Measurements from ENCODE around the gene KIF1A. TPM values are rescaled to one million over a fixed set of nuclear protein-coding genes. Genes with fewer than 3 reads are reported as not detected.

The KIF1A gene
- total RNA-seq, 1 donor from 2014 or later, result 69.2 TPM

DNA sequence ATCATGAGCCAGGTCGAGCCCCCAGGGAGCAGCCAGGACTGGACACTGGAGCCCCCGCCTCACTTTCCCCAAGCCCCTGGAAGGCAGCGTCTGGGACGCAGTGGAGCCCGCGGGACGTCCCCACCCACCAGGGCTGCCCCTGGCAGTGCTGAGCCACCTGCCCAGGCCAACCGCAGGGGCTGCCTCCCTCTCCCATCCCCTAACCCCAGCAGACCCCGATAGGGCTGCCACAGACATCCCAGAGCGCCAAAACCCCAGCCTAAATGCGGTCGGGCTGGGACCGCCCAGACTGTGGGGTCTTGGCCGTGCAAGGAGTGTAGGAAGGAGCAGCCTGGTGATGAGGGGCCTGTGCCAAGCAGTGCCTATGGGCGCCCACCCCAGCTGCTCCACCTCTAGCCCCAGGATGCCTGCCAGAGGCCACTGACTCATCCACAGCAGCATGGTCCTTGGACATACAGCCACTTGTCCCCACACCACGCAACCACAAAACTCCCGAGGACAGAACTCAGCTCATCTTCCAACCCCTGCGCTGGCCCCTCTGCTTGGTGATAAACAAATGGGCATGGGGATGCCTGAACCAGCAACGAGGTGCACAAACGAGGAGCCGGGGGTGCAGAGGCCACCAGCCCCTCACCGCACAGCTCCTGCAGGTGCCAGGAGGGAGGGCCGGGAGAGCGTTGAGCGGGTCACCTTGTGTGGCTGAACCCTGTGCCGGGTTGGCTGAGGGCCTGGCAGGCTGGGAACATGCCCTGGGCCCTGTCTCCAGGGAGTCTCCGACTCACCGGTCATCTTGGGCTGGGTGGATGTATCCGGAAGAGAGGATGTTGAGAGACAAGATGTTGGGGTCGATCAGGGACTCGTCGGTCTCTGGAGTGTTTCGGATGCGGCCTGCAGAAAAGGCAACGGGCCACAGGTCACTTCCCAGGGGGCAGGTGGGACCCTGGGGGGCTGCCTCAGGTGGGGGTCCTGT lies 83.5 kb downstream of the KIF1A start:
- DNase-seq (ENCODE audit: low read depth), result no peak
- H3K4me3 ChIP-seq (ENCODE audit: low read depth, low read length), result no peak overlapping the region
- TF ChIP-seq, protein P1, sequence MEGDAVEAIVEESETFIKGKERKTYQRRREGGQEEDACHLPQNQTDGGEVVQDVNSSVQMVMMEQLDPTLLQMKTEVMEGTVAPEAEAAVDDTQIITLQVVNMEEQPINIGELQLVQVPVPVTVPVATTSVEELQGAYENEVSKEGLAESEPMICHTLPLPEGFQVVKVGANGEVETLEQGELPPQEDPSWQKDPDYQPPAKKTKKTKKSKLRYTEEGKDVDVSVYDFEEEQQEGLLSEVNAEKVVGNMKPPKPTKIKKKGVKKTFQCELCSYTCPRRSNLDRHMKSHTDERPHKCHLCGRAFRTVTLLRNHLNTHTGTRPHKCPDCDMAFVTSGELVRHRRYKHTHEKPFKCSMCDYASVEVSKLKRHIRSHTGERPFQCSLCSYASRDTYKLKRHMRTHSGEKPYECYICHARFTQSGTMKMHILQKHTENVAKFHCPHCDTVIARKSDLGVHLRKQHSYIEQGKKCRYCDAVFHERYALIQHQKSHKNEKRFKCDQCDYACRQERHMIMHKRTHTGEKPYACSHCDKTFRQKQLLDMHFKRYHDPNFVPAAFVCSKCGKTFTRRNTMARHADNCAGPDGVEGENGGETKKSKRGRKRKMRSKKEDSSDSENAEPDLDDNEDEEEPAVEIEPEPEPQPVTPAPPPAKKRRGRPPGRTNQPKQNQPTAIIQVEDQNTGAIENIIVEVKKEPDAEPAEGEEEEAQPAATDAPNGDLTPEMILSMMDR (conservative IDR thresholded peaks at IDR 0.05; ENCODE audit: low read depth, low read length), result no peak

DNA sequence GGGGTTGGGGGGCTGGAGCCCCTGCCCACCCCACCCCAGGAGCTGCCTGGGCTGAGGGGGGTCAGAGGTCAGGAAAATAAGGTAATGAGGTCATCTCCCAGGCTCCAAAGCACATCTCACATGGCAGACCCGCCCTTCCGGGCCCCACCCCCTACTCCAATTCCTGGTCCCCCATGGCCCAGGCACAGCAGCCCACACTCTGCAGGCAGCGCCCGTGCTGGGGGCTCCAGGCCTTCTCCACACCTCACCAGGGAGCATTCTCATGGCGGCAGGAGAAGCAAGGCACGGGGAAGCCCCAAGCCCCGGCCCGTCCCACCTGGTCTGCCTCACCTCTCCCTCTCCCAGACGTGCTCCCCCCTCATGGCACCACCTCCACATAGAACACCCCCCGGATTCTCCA lies 84.5 kb downstream of the KIF1A start:
- no peak overlapping the region for H3K4me3 ChIP-seq (ENCODE audit: low read depth, low read length)
- TF ChIP-seq, protein P1 (conservative IDR thresholded peaks at IDR 0.05; ENCODE audit: low read depth, low read length), result no peak
- no peak for DNase-seq (ENCODE audit: low read depth)

DNA sequence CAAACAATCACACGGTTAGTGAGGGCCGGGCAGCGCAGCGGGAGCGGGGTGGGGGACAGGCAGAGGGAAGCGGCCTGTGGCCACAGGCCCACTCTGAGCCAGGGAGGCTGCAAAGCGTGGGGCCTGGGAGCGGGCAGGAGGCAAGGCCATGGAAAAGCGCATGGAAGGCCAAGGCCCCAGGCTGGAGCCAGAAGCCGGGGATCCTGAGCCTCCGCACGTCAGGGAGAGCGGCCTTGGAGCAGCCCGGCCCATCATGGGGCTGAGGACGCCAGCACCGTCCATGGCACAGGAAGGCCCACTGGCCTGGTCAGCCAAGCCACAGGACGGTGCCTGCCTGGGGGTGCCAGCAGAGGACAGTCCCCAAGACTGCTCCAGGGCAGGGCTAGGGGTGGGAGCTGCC lies 85.3 kb downstream of the KIF1A start:
- TF ChIP-seq, protein P1 (conservative IDR thresholded peaks at IDR 0.05; ENCODE audit: low read depth, low read length), result no peak
- DNase-seq (ENCODE audit: low read depth), result no peak
- H3K4me3 ChIP-seq (ENCODE audit: low read depth, low read length), result no peak overlapping the region

DNA sequence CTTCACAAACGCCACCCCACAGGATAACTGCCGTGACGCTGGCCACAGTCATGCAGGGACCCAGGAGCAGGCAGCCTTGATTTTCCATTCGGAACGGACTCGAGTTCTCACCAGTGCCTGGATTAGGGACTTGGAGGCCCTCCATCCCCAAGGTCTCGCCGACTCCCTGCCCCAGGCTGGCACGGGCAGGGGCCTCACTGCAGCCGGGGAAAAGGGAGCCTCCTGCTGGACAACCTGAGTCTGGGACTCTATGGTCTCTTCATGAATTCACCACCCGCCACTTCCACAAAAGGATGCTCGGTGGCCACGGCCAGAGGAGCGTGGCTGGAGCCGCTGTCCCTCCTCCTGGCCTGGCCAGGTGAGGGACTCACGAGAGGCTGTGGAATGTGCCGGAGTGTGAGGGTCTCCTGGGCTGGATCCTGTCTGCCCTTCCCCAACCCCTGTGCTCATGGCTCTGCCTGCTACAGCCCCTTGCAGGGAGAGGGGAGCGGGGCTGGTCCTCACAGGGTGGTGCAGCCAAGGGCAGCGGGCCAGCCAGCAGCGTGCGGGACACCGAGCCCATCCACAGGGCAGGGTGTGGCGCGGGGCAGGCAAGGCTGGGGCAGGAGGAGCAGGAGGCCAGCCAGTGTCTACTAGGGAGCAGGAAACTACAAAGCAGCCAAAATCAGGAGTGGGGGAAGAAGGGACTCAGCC lies 86.1 kb downstream of the KIF1A start:
- DNase-seq (ENCODE audit: low read depth), result no peak
- TF ChIP-seq, protein P1 (conservative IDR thresholded peaks at IDR 0.05; ENCODE audit: low read depth, low read length), result no peak
- no peak overlapping the region for H3K4me3 ChIP-seq (ENCODE audit: low read depth, low read length)

DNA sequence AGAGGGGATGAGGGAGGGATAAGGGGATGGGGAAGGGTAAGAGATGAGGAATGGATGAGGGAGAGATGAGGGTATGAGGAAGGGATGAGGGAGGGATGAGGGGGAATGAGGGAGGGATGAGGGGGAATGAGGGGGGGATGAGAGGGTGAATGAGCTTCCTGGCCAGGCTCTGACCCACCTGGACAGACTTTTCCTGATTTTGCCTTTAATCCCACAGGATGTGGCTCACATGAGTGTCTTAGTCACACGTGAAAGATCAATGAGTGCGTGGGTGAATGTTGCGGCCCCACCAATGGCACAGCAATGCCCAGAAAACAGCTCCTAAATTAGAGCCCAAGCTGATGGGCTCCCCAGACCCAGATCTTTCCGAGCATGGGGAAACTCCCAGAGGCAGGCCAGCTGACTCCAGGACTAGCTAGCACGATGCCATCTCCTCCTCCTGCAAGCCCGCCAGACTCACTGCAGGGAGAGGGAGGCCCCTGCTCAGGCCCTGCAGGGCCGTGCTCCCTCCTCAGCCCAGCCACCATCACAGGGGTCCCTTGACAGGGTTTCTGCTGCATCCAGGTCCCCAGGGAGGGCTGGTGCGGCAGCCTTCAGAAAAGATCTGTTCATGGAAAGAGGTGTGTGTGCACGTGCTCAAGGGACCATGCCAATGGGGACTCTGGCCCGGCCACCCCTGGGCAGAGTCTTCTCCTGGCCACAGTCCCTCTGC lies 87.0 kb downstream of the KIF1A start:
- TF ChIP-seq, protein P1 (conservative IDR thresholded peaks at IDR 0.05; ENCODE audit: low read depth, low read length), result no peak
- H3K4me3 ChIP-seq (ENCODE audit: low read depth, low read length), result no peak overlapping the region
- no peak for DNase-seq (ENCODE audit: low read depth)

DNA sequence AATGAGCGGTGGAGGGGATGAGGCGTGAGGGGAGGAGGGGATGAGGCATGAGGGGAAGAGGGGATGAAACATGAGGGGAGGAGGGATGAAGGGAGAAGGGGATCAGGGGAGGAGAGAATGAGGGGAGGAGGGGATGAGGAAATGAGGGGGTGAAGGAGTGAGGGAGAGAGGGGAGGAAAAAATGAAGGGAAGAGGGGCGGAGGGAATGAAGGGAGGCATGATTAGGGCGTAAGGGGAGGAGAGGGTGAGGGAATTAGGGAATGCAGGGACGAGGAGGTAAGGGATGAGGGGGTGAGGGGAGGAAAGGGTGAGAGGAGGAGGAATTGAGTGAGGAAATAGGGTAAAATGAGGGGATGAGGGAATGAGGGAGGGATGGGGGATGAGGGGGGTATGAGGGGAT lies 87.8 kb downstream of the KIF1A start:
- TF ChIP-seq, protein P1 (conservative IDR thresholded peaks at IDR 0.05; ENCODE audit: low read depth, low read length), result no peak
- H3K4me3 ChIP-seq (ENCODE audit: low read depth, low read length), result no peak overlapping the region
- no peak for DNase-seq (ENCODE audit: low read depth)

Measured in epithelial cell of proximal tubule (primary cell).